Left lung (tissue), 10 donors: ENCODE results near the gene MT1M. TPM values are rescaled to one million over a fixed set of nuclear protein-coding genes. Genes with fewer than 3 reads are reported as not detected.
A peak's percentile ranks its signal among the peaks of the same experiment; 100 is the strongest.

Source experiments
- ATAC-seq: fragments of 200-7000 bp; cut with Tn5 transposase; one replicate; pipeline ENCODE4 v1.9.1; 2020; ENCODE audit warnings: moderate library complexity
- DNase-seq, 4 donors: peaks; one replicate each; pipeline ENCODE4 v3.0.0-alpha.2; 2013 to 2020
- H3K27ac ChIP-seq, 2 donors: fragments of 200-600 bp; sonication (generic) in 1 of 2; one replicate each; pipeline versions ENCODE4 v1.5.0 to v1.8.0; 2020 to 2021
- H3K27me3 ChIP-seq, 2 donors: fragments of 200-600 bp; sonication (generic) in 1 of 2; one replicate each; pipeline versions ENCODE4 v1.5.0 to v1.8.0; 2020 to 2021
- H3K36me3 ChIP-seq, 2 donors: fragments of 200-600 bp; sonication (generic) in 1 of 2; one replicate each; pipeline versions ENCODE4 v1.5.0 to v1.8.0; 2020 to 2021
- H3K4me1 ChIP-seq, 2 donors: fragments of 200-600 bp; one replicate each; pipeline ENCODE4 v1.8.0; 2021
- H3K4me3 ChIP-seq, 2 donors: fragments of 200-600 bp; sonication (generic) in 1 of 2; one replicate each; pipeline versions ENCODE4 v1.5.0 to v1.8.0; 2020 to 2021; ENCODE audit warnings: mild to moderate bottlenecking in 1 of 2
- H3K9me3 ChIP-seq, 2 donors: fragments of 200-600 bp; sonication (generic) in 1 of 2; one replicate each; pipeline versions ENCODE4 v1.5.0 to v1.8.0; 2020 to 2021
- CTCF ChIP-seq, 2 donors: fragments of 200-600 bp; sonication (generic) in 1 of 2; IDR thresholded peaks; one replicate each; pipeline versions ENCODE4 v1.5.0 to v1.8.0; 2021; ENCODE audit warnings: antibody characterized with exemption in 2 of 2
- intact Hi-C, 2 donors: fragments of 100-400 bp; cut with DNase I; formaldehyde crosslinking; loops; one replicate each; pipeline versions ENCODE4 v1.11.2 to v1.14.2; 2022
- polyA plus RNA-seq, 6 donors: library from polyadenylated mRNA; unstranded; fragments of 120-200 nt; gene quantifications; one replicate each; pipeline ENCODE4 v1.2.1, GENCODE V29; 2013; ENCODE audit not compliant: insufficient read length in 6 of 6
- total RNA-seq, 2 donors: library from RNA; stranded (reverse); fragmentation: NEBNext Ultra II Directional; extraction: Animal tissue kit (Norgen Biotek cat#: 25700); gene quantifications; one replicate each; pipeline ENCODE4 v1.2.1, GENCODE V29; 2021
- donor health status: DM: no; HTN: yes; CAD: no.
- donor health status: DM: no; HTN: no; CAD: no.

The MT1M gene
- total and polyA plus RNA-seq, 8 donors, result 0.29 to 32.5 (median 0.62) TPM

GRCh38 chr16:56588781-56589140 lies 43.7 kb upstream of the MT1M start:
- no peak overlapping the region for H3K27ac ChIP-seq
- no peak for TF ChIP-seq CTCF (IDR thresholded peaks at IDR 0.05)
- H3K4me1 ChIP-seq, result peaks cover 0 to 16% of the 10 kb centered on the region in 2 donors
- peaks cover 21 to 49% of the 10 kb centered on the region in 2 donors for H3K27me3 ChIP-seq
- H3K9me3 ChIP-seq, result no peaks in the 10 kb centered on the region
- peak overlapping the region in 1 of 2 donors; percentile 23 for H3K4me3 ChIP-seq
- ATAC-seq (no peak), DNase-seq (no peak)
- H3K36me3 ChIP-seq, result no peaks in the 10 kb centered on the region
- intact Hi-C loops, result no loop called here

- no peak for TF ChIP-seq CTCF (IDR thresholded peaks at IDR 0.05)
- Histone ChIP-seq H3K27me3 (peaks cover 21 to 49% of the 10 kb centered on the region in 2 donors), H3K4me1 (peaks cover 0 to 16% of the 10 kb centered on the region in 2 donors), H3K36me3 (no peaks in the 10 kb centered on the region), H3K27ac (no peak within 1 kb of the TSS), H3K4me3 (peak within 1 kb of the TSS in 1 of 2 donors; percentile 23), H3K9me3 (no peaks in the 10 kb centered on the region)
- no peak for DNase-seq
- intact Hi-C loops, result no loop called here
- peak; percentile 53 for ATAC-seq
Observed at GRCh38 chr16:56589141-56590039, 43.1 kb upstream of the MT1M start, which contains the start of gene MT3. TSS of gene MT3 (plus strand) at chr16:56589528. CDS start at chr16:56589591, 63 bp downstream.

GRCh38 chr16:56591377-56592060 lies 40.9 kb upstream of the MT1M start:
- no peaks in the 10 kb centered on the region for H3K36me3 ChIP-seq
- no peak overlapping the region for H3K4me3 ChIP-seq
- peaks cover 0 to 16% of the 10 kb centered on the region in 2 donors for H3K4me1 ChIP-seq
- DNase-seq (no peak), ATAC-seq (peak; percentile 40)
- no peak for TF ChIP-seq CTCF (IDR thresholded peaks at IDR 0.05)
- H3K27me3 ChIP-seq, result peaks cover 21 to 49% of the 10 kb centered on the region in 2 donors
- no peak overlapping the region for H3K27ac ChIP-seq
- no peaks in the 10 kb centered on the region for H3K9me3 ChIP-seq
- intact Hi-C loops, result no loop called here

GRCh38 chr16:56593573-56594291 lies 38.7 kb upstream of the MT1M start:
- no peak for TF ChIP-seq CTCF (IDR thresholded peaks at IDR 0.05)
- Histone ChIP-seq H3K36me3 (no peaks in the 10 kb centered on the region), H3K9me3 (no peaks in the 10 kb centered on the region), H3K4me3 (no peak overlapping the region), H3K4me1 (peaks cover 0 to 16% of the 10 kb centered on the region in 2 donors), H3K27ac (no peak overlapping the region), H3K27me3 (peaks cover 16 to 28% of the 10 kb centered on the region in 2 donors)
- ATAC-seq, result no peak
- intact Hi-C loops, result no loop called here
- no peak for DNase-seq
